ENCODE data around the gene DNAJC25.
A peak's percentile ranks its signal among the peaks of the same experiment; 100 is the strongest.
"Not testable (repeated sequence)": the region's sequence is repeated elsewhere in the genome, so short reads cannot be mapped to it uniquely, and the experiment has no call there.

Gene DNAJC25

GRCh38 chr9:111661150-111661801 lies 30.1 kb downstream of the DNAJC25 start, which contains the start of gene GNG10:
Gene GNG10 (plus strand): TSS chr9:111661605. CDS start chr9:111661635, 30 bp downstream.
- Mint-ChIP-seq H3K36me3 (ENCODE audit: insufficient read depth) (peaks cover 2% of the 10 kb centered on the region), H3K4me1 (peaks cover 30% of the 10 kb centered on the region), H3K4me3 (peak within 1 kb of the TSS; percentile 91), H3K9me3 (no peaks in the 10 kb centered on the region), H3K27ac (ENCODE audit: low read depth) (peak within 1 kb of the TSS; percentile 92), H3K27me3 (no peaks in the 10 kb centered on the region)
- peak; percentile 43 to 51 for DNase-seq (ENCODE audit: low spot score in 2 of 2)
- peak; percentile 92 for ATAC-seq (replicated peaks; ENCODE audit: extremely low read depth, poor library complexity, severe bottlenecking)

- H3K27ac Mint-ChIP-seq (ENCODE audit: low read depth): peak overlapping the region; percentile 92
- peak in 1 of 2 donors; percentile 16 for DNase-seq (ENCODE audit: low spot score in 2 of 2)
Observed at GRCh38 chr9:111661802-111662521, 30.8 kb downstream of the DNAJC25 start.

GRCh38 chr9:111662576-111663300 lies 31.6 kb downstream of the DNAJC25 start:
- peak overlapping the region; percentile 92 for H3K27ac Mint-ChIP-seq (ENCODE audit: low read depth)
- H3K27me3 Mint-ChIP-seq: no peaks in the 10 kb centered on the region
- DNase-seq (ENCODE audit: low spot score in 2 of 2) (no peak), ATAC-seq (replicated peaks; ENCODE audit: extremely low read depth, poor library complexity, severe bottlenecking) (no peak)
- H3K4me3 Mint-ChIP-seq: peak overlapping the region; percentile 91
- H3K36me3 Mint-ChIP-seq (ENCODE audit: insufficient read depth): peaks cover 6% of the 10 kb centered on the region
- H3K4me1 Mint-ChIP-seq: peaks cover 30% of the 10 kb centered on the region
- no peaks in the 10 kb centered on the region for H3K9me3 Mint-ChIP-seq

More at GRCh38 chr9:111661802-111662521, 30.8 kb downstream of the DNAJC25 start:
- peaks cover 30% of the 10 kb centered on the region for H3K4me1 Mint-ChIP-seq
- H3K36me3 Mint-ChIP-seq (ENCODE audit: insufficient read depth): peaks cover 3% of the 10 kb centered on the region
- H3K4me3 Mint-ChIP-seq: peak overlapping the region; percentile 91
- no peaks in the 10 kb centered on the region for H3K27me3 Mint-ChIP-seq
- no peaks in the 10 kb centered on the region for H3K9me3 Mint-ChIP-seq
- peak; percentile 52 for ATAC-seq (replicated peaks; ENCODE audit: extremely low read depth, poor library complexity, severe bottlenecking)

- Mint-ChIP-seq H3K27ac (ENCODE audit: low read depth) (peak overlapping the region; percentile 92), H3K36me3 (ENCODE audit: insufficient read depth) (peaks cover 6% of the 10 kb centered on the region), H3K4me1 (peaks cover 30% of the 10 kb centered on the region), H3K9me3 (no peaks in the 10 kb centered on the region), H3K4me3 (peak overlapping the region; percentile 91), H3K27me3 (no peaks in the 10 kb centered on the region)
- DNase-seq (ENCODE audit: low spot score in 2 of 2): no peak
- no peak for ATAC-seq (replicated peaks; ENCODE audit: extremely low read depth, poor library complexity, severe bottlenecking)
Observed at GRCh38 chr9:111663301-111663823, 32.2 kb downstream of the DNAJC25 start.

GRCh38 chr9:111668026-111668573 lies 37.0 kb downstream of the DNAJC25 start:
- Mint-ChIP-seq H3K4me1 (peaks cover 12% of the 10 kb centered on the region), H3K4me3 (no peak overlapping the region), H3K27ac (ENCODE audit: low read depth) (no peak overlapping the region), H3K36me3 (ENCODE audit: insufficient read depth) (peaks cover 15% of the 10 kb centered on the region), H3K9me3 (no peaks in the 10 kb centered on the region), H3K27me3 (no peaks in the 10 kb centered on the region)
- ATAC-seq (replicated peaks; ENCODE audit: extremely low read depth, poor library complexity, severe bottlenecking) (no peak), DNase-seq (ENCODE audit: low spot score in 2 of 2) (no peak)

GRCh38 chr9:111668601-111669000 lies 37.5 kb downstream of the DNAJC25 start:
- not testable (repeated sequence) for ATAC-seq (replicated peaks; ENCODE audit: extremely low read depth, poor library complexity, severe bottlenecking); H3K27me3 Mint-ChIP-seq
- peaks cover 15% of the 10 kb centered on the region for H3K36me3 Mint-ChIP-seq (ENCODE audit: insufficient read depth)

GRCh38 chr9:111674319-111674718 lies 43.2 kb downstream of the DNAJC25 start:
- Mint-ChIP-seq H3K4me1 (no peaks in the 10 kb centered on the region), H3K9me3 (no peaks in the 10 kb centered on the region), H3K4me3 (no peak overlapping the region), H3K27me3 (no peaks in the 10 kb centered on the region), H3K27ac (ENCODE audit: low read depth) (no peak overlapping the region), H3K36me3 (ENCODE audit: insufficient read depth) (peaks cover 8% of the 10 kb centered on the region)
- no peak for DNase-seq (ENCODE audit: low spot score in 2 of 2)
- ATAC-seq (replicated peaks; ENCODE audit: extremely low read depth, poor library complexity, severe bottlenecking): no peak

More at GRCh38 chr9:111668601-111669000, 37.5 kb downstream of the DNAJC25 start:
- DNase-seq (ENCODE audit: low spot score in 2 of 2); H3K4me3 Mint-ChIP-seq; H3K4me1 Mint-ChIP-seq; H3K9me3 Mint-ChIP-seq; H3K27ac Mint-ChIP-seq (ENCODE audit: low read depth): not testable (repeated sequence)

GRCh38 chr9:111676116-111676515 lies 45.0 kb downstream of the DNAJC25 start:
- H3K4me3 Mint-ChIP-seq: no peak overlapping the region
- DNase-seq (ENCODE audit: low spot score in 2 of 2) (no peak), ATAC-seq (replicated peaks; ENCODE audit: extremely low read depth, poor library complexity, severe bottlenecking) (no peak)
- no peak overlapping the region for H3K27ac Mint-ChIP-seq (ENCODE audit: low read depth)
- no peaks in the 10 kb centered on the region for H3K36me3 Mint-ChIP-seq (ENCODE audit: insufficient read depth)
- H3K9me3 Mint-ChIP-seq: no peaks in the 10 kb centered on the region
- no peaks in the 10 kb centered on the region for H3K27me3 Mint-ChIP-seq
- no peaks in the 10 kb centered on the region for H3K4me1 Mint-ChIP-seq

- H3K36me3 Mint-ChIP-seq (ENCODE audit: insufficient read depth): no peaks in the 10 kb centered on the region
- ATAC-seq (replicated peaks; ENCODE audit: extremely low read depth, poor library complexity, severe bottlenecking): no peak
- DNase-seq (ENCODE audit: low spot score in 2 of 2): no peak
Observed at GRCh38 chr9:111678293-111678692, 47.2 kb downstream of the DNAJC25 start.

GRCh38 chr9:111679199-111679598 lies 48.1 kb downstream of the DNAJC25 start:
- Mint-ChIP-seq H3K36me3 (ENCODE audit: insufficient read depth) (no peaks in the 10 kb centered on the region), H3K27ac (ENCODE audit: low read depth) (no peak overlapping the region), H3K27me3 (no peaks in the 10 kb centered on the region), H3K4me1 (no peaks in the 10 kb centered on the region), H3K9me3 (no peaks in the 10 kb centered on the region), H3K4me3 (no peak overlapping the region)
- ATAC-seq (replicated peaks; ENCODE audit: extremely low read depth, poor library complexity, severe bottlenecking): no peak
- DNase-seq (ENCODE audit: low spot score in 2 of 2): no peak

More at GRCh38 chr9:111678293-111678692, 47.2 kb downstream of the DNAJC25 start:
- H3K27ac Mint-ChIP-seq (ENCODE audit: low read depth): peak overlapping the region; percentile 38
- H3K4me3 Mint-ChIP-seq: no peak overlapping the region
- H3K9me3 Mint-ChIP-seq: no peaks in the 10 kb centered on the region
- no peaks in the 10 kb centered on the region for H3K4me1 Mint-ChIP-seq
- no peaks in the 10 kb centered on the region for H3K27me3 Mint-ChIP-seq

GRCh38 chr9:111683392-111683791 lies 52.3 kb downstream of the DNAJC25 start:
- no peaks in the 10 kb centered on the region for H3K27me3 Mint-ChIP-seq
- H3K9me3 Mint-ChIP-seq: no peaks in the 10 kb centered on the region
- DNase-seq (ENCODE audit: low spot score in 2 of 2) (no peak), ATAC-seq (replicated peaks; ENCODE audit: extremely low read depth, poor library complexity, severe bottlenecking) (no peak)
- H3K4me1 Mint-ChIP-seq: no peaks in the 10 kb centered on the region
- H3K4me3 Mint-ChIP-seq: no peak overlapping the region
- no peaks in the 10 kb centered on the region for H3K36me3 Mint-ChIP-seq (ENCODE audit: insufficient read depth)
- H3K27ac Mint-ChIP-seq (ENCODE audit: low read depth): no peak overlapping the region

GRCh38 chr9:111691672-111692329 lies 60.7 kb downstream of the DNAJC25 start:
- H3K9me3 Mint-ChIP-seq: no peaks in the 10 kb centered on the region
- no peak overlapping the region for H3K27ac Mint-ChIP-seq (ENCODE audit: low read depth)
- H3K27me3 Mint-ChIP-seq: no peaks in the 10 kb centered on the region
- no peak for ATAC-seq (replicated peaks; ENCODE audit: extremely low read depth, poor library complexity, severe bottlenecking)
- no peak overlapping the region for H3K4me3 Mint-ChIP-seq
- H3K4me1 Mint-ChIP-seq: no peaks in the 10 kb centered on the region
- H3K36me3 Mint-ChIP-seq (ENCODE audit: insufficient read depth): no peaks in the 10 kb centered on the region
- no peak for DNase-seq (ENCODE audit: low spot score in 2 of 2)

All from central memory CD8-positive, alpha-beta T cell (primary cell).